SU-DHL-6 (cell line): ENCODE results near the gene CLP1.

Experiments
- EZH2phosphoT487 ChIP-seq: fragments of 200-600 bp; sonication (generic), shearing (Covaris generic); conservative IDR thresholded peaks from 2 replicates; pipeline ENCODE4 v1.6.1; 2018; ENCODE audit warnings: mild to moderate bottlenecking, antibody characterized with exemption, low read length, moderate library complexity, mixed read lengths
- TF ChIP-seq, protein P1 (sequence below): fragments of 200-600 bp; sonication (generic); IDR thresholded peaks from one replicate; pipeline ENCODE4 v1.5.1; 2017; ENCODE audit warnings: antibody characterized with exemption, mild to moderate bottlenecking, low read length, moderate library complexity; ENCODE audit not compliant: insufficient read depth, poor library complexity, severe bottlenecking

DNA sequence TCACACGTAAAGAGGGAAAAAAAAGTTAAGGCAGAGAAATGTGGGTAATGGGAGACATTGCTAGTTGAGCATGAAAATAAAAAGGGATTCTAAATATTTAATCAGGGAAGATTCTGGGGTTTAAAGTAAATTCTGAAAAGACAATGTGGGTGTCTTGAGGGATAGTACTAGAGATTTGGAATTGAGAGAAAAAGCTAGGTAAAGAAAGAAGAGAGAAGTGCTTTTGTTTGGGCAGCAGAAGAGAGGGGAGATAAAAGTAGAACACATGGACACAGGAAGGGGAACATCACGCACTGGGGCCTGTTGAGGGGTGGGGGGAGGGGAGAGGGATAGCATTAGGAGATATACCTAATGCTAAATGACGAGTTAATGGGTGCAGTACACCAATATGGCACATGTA lies 4.4 kb upstream of the CLP1 start:
- TF ChIP-seq, protein P1, sequence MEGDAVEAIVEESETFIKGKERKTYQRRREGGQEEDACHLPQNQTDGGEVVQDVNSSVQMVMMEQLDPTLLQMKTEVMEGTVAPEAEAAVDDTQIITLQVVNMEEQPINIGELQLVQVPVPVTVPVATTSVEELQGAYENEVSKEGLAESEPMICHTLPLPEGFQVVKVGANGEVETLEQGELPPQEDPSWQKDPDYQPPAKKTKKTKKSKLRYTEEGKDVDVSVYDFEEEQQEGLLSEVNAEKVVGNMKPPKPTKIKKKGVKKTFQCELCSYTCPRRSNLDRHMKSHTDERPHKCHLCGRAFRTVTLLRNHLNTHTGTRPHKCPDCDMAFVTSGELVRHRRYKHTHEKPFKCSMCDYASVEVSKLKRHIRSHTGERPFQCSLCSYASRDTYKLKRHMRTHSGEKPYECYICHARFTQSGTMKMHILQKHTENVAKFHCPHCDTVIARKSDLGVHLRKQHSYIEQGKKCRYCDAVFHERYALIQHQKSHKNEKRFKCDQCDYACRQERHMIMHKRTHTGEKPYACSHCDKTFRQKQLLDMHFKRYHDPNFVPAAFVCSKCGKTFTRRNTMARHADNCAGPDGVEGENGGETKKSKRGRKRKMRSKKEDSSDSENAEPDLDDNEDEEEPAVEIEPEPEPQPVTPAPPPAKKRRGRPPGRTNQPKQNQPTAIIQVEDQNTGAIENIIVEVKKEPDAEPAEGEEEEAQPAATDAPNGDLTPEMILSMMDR = no peak
- TF ChIP-seq EZH2phosphoT487 = no peak
